Cardiac atrium fibroblast (primary cell): Measurements from ENCODE around the gene CTSV. TPM values are rescaled to one million over a fixed set of nuclear protein-coding genes. Genes with fewer than 3 reads are reported as not detected.

Experiments
- total RNA-seq: library from RNA; depleted of rRNA; stranded (reverse); fragments of >200 nt; gene quantifications from 2 replicates; pipeline ENCODE4 v1.2.3, GENCODE V29; 2015

Gene CTSV
- 0.18 and 2.4 TPM in 2 replicates for total RNA-seq

GRCh38 chr9:97038611-97039513 is at the start of gene CTSV:
TSS of gene CTSV (minus strand) at chr9:97039142. CDS start at chr9:97038043, 1,099 bp downstream.

Other genes starting within 250 kb of the CTSV start
- 0.72 and 3.6 TPM in 2 replicates for gene ZNF782, start 184.6 kb downstream of the CTSV start, total RNA-seq
- not detected in 2 replicates for gene NUTM2G, start 110.3 kb downstream of the CTSV start, total RNA-seq